Measurements from ENCODE around the gene PTCRA. TPM values are rescaled to one million over a fixed set of nuclear protein-coding genes. Genes with fewer than 3 reads are reported as not detected.

Gene PTCRA
- total RNA-seq, 1 experiment from 2014 or later = not detected

DNA sequence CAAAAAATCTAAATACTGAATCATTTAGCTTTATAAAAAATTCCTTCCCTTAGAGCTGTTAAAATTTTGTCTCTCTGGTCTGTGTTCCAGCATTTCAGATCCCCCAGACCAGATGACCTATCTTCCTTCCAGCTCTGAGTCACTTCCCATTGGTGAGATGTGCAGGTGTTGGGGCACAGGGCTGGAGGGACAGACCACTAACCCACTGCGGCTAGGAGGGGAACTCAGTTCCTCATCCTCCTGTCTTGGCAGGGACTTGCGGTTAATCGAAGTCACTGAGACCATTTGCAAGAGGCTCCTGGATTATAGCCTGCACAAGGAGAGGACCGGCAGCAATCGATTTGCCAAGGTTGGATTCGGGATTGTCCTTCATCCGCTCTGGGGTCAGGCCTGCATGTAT, 19.5 kb downstream of the PTCRA start:
- CTCF ChIA-PET = no interaction called here
- TF ChIP-seq, protein P1, sequence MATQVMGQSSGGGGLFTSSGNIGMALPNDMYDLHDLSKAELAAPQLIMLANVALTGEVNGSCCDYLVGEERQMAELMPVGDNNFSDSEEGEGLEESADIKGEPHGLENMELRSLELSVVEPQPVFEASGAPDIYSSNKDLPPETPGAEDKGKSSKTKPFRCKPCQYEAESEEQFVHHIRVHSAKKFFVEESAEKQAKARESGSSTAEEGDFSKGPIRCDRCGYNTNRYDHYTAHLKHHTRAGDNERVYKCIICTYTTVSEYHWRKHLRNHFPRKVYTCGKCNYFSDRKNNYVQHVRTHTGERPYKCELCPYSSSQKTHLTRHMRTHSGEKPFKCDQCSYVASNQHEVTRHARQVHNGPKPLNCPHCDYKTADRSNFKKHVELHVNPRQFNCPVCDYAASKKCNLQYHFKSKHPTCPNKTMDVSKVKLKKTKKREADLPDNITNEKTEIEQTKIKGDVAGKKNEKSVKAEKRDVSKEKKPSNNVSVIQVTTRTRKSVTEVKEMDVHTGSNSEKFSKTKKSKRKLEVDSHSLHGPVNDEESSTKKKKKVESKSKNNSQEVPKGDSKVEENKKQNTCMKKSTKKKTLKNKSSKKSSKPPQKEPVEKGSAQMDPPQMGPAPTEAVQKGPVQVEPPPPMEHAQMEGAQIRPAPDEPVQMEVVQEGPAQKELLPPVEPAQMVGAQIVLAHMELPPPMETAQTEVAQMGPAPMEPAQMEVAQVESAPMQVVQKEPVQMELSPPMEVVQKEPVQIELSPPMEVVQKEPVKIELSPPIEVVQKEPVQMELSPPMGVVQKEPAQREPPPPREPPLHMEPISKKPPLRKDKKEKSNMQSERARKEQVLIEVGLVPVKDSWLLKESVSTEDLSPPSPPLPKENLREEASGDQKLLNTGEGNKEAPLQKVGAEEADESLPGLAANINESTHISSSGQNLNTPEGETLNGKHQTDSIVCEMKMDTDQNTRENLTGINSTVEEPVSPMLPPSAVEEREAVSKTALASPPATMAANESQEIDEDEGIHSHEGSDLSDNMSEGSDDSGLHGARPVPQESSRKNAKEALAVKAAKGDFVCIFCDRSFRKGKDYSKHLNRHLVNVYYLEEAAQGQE (IDR thresholded peaks at IDR 0.05; ENCODE audit: insufficient read depth in 1 of 2, low read depth in 2 of 2, low read length in 1 of 2) = no peak
- TF ChIP-seq TCF7L2 (IDR thresholded peaks at IDR 0.05; ENCODE audit: low read depth, low read length) (no peak), POLR2AphosphoS5 (IDR thresholded peaks at IDR 0.05; ENCODE audit: low read depth, low read length) (no peak), SIN3A (IDR thresholded peaks at IDR 0.05; ENCODE audit: borderline replicate concordance, insufficient read depth, low read depth, low read length) (no peak)
- TF ChIP-seq, protein P2, sequence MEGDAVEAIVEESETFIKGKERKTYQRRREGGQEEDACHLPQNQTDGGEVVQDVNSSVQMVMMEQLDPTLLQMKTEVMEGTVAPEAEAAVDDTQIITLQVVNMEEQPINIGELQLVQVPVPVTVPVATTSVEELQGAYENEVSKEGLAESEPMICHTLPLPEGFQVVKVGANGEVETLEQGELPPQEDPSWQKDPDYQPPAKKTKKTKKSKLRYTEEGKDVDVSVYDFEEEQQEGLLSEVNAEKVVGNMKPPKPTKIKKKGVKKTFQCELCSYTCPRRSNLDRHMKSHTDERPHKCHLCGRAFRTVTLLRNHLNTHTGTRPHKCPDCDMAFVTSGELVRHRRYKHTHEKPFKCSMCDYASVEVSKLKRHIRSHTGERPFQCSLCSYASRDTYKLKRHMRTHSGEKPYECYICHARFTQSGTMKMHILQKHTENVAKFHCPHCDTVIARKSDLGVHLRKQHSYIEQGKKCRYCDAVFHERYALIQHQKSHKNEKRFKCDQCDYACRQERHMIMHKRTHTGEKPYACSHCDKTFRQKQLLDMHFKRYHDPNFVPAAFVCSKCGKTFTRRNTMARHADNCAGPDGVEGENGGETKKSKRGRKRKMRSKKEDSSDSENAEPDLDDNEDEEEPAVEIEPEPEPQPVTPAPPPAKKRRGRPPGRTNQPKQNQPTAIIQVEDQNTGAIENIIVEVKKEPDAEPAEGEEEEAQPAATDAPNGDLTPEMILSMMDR (IDR thresholded peaks at IDR 0.05) = no peak
- H3K36me3 ChIP-seq (ENCODE audit: control insufficient read depth, insufficient read depth, low read length) = peaks cover 6% of the 10 kb centered on the region; the same call in 1 of the 2 replicates
- no peak overlapping the region for H3K4me3 ChIP-seq (ENCODE audit: low read depth in 2 of 2, low read length in 2 of 2)
- no peak overlapping the region for H3K27ac ChIP-seq (ENCODE audit: low read length)
- no peak for DNase-seq (ENCODE audit: low read depth, low spot score)
- ATAC-seq = no peak
- POLR2A ChIA-PET = no interaction called here
- H3K4me1 ChIP-seq (ENCODE audit: control insufficient read depth, insufficient read depth, low read length) = no peaks in the 10 kb centered on the region
- H3K9me3 ChIP-seq (ENCODE audit: control insufficient read depth, insufficient read depth, low read depth, low read length) = no peaks in the 10 kb centered on the region
- intact Hi-C loops (cut with micrococcal nuclease; ENCODE audit: unreplicated experiment) = no loop called here
- in situ Hi-C loops (cut with HindIII; ENCODE audit: low pct_unique_long_range_greater_than_20kb, low sequenced_read_pairs) = no loop called here
- H3K27me3 ChIP-seq (ENCODE audit: control insufficient read depth, insufficient read depth, low read length) = no peaks in the 10 kb centered on the region
- no TSS peak for BruUV-seq (replicated peaks)

DNA sequence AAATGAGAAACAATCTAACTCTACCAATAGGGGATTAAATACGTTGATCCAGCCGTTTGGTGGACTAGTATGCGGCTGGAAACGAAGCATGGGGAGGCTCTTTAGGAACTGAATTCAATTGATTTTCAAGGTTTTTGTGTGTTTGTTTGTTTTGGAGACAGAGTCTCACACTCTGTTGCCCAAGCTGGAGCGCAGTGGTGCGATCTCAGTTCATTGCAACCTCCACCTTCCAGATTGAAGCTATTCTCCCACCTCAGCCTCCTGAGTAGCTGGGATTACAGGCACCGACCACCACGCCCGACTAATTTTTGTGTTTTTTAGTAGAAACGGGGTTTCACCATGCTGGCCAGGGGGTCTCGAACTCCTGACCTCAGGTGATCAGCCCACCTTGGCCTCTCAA, 20.5 kb downstream of the PTCRA start:
- H3K4me1 ChIP-seq (ENCODE audit: control insufficient read depth, insufficient read depth, low read length) = no peaks in the 10 kb centered on the region
- CTCF ChIA-PET = no interaction called here
- no peaks in the 10 kb centered on the region for H3K9me3 ChIP-seq (ENCODE audit: control insufficient read depth, insufficient read depth, low read depth, low read length)
- no peak overlapping the region for H3K4me3 ChIP-seq (ENCODE audit: low read depth in 2 of 2, low read length in 2 of 2)
- H3K27me3 ChIP-seq (ENCODE audit: control insufficient read depth, insufficient read depth, low read length) = no peaks in the 10 kb centered on the region
- no peak for TF ChIP-seq TCF7L2 (IDR thresholded peaks at IDR 0.05; ENCODE audit: low read depth, low read length)
- TF ChIP-seq, protein P1 (IDR thresholded peaks at IDR 0.05; ENCODE audit: insufficient read depth in 1 of 2, low read depth in 2 of 2, low read length in 1 of 2) = no peak
- TF ChIP-seq, protein P2 (IDR thresholded peaks at IDR 0.05) = no peak
- ATAC-seq (no peak), DNase-seq (ENCODE audit: low read depth, low spot score) (no peak)
- BruUV-seq (replicated peaks) = no TSS peak
- no peak overlapping the region for H3K27ac ChIP-seq (ENCODE audit: low read length)
- POLR2A ChIA-PET = no interaction called here
- in situ Hi-C loops (cut with HindIII; ENCODE audit: low pct_unique_long_range_greater_than_20kb, low sequenced_read_pairs) = no loop called here
- intact Hi-C loops (cut with micrococcal nuclease; ENCODE audit: unreplicated experiment) = no loop called here
- H3K36me3 ChIP-seq (ENCODE audit: control insufficient read depth, insufficient read depth, low read length) = peaks cover 6% of the 10 kb centered on the region; the same call in 1 of the 2 replicates
